Measurements from ENCODE around the gene SERP2. TPM values are rescaled to one million over a fixed set of nuclear protein-coding genes. Genes with fewer than 3 reads are reported as not detected.

SERP2 gene
- total and polyA plus RNA-seq, 2 of the 13 experiments (the other 11 are each of a cell fraction or from before 2014, with no cell fraction given): not detected

DNA sequence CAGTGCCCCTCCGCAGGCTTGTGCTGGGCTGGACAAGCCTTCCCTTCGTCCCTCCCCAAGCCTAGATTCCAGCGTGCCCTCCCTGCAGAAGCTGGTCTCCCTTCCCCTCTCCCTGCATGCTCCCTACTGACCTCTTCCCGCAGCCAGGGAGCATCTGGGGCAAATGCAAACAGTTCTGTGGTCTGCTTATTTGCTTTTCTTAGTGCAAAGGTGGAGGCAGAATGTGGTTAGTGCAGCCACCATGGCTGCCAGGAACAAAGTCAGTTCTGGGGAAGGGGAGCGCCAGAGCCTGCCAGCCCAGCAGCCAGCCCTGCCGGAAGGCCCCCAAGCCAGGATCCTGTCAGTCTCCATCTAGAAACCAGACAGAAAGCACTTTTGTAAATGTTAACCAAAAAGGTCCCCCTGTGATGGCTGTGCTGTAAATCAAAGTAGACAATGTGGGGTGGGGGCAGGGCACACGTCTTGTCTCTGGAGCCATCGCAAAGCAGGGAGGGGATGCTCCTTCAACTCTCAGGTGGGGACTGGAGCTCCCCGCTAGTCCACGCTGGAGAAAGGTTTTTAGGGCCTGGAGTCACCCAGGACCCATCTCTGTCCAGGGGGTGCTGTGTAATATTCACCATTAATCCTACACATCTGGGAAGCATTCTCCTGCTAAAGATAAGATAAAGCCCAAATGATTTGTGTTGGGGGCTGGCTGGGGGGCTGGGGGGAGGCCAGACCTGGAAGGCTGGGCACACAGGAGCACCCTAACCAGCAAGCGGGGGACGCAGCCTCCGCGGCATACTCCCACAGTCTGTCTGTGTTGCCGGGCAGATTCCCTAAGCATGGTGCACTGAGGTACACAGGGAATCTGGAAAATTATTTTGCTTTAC, 30.9 kb downstream of the SERP2 start (continued):
- TF ChIP-seq, protein P1, sequence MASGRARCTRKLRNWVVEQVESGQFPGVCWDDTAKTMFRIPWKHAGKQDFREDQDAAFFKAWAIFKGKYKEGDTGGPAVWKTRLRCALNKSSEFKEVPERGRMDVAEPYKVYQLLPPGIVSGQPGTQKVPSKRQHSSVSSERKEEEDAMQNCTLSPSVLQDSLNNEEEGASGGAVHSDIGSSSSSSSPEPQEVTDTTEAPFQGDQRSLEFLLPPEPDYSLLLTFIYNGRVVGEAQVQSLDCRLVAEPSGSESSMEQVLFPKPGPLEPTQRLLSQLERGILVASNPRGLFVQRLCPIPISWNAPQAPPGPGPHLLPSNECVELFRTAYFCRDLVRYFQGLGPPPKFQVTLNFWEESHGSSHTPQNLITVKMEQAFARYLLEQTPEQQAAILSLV (CRISPR knock-in tag; IDR thresholded peaks at IDR 0.05; ENCODE audit: borderline replicate concordance): 0 out of 2 replicates have a peak, but pooled peaks have one; percentile 50
- TF ChIP-seq, protein P2, sequence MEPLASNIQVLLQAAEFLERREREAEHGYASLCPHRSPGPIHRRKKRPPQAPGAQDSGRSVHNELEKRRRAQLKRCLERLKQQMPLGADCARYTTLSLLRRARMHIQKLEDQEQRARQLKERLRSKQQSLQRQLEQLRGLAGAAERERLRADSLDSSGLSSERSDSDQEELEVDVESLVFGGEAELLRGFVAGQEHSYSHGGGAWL (CRISPR knock-in tag; IDR thresholded peaks at IDR 0.05): peak; percentile 22; the same call in 1 of the 2 replicates
- TF ChIP-seq KLF13 (CRISPR knock-in tag; IDR thresholded peaks at IDR 0.05): no peak
- TF ChIP-seq TBX2 (CRISPR knock-in tag; IDR thresholded peaks at IDR 0.05; ENCODE audit: borderline replicate concordance): peak; percentile 62; the same call in 1 of the 2 replicates
- TF ChIP-seq ATF7-NPFF (CRISPR knock-in tag; IDR thresholded peaks at IDR 0.05; ENCODE audit: low read depth): peak; percentile 71; the same call in 1 of the 2 replicates
- TF ChIP-seq ZNF230 (CRISPR knock-in tag; IDR thresholded peaks at IDR 0.05): 0 out of 2 replicates have a peak, but pooled peaks have one; percentile 52
- TF ChIP-seq, protein P3, sequence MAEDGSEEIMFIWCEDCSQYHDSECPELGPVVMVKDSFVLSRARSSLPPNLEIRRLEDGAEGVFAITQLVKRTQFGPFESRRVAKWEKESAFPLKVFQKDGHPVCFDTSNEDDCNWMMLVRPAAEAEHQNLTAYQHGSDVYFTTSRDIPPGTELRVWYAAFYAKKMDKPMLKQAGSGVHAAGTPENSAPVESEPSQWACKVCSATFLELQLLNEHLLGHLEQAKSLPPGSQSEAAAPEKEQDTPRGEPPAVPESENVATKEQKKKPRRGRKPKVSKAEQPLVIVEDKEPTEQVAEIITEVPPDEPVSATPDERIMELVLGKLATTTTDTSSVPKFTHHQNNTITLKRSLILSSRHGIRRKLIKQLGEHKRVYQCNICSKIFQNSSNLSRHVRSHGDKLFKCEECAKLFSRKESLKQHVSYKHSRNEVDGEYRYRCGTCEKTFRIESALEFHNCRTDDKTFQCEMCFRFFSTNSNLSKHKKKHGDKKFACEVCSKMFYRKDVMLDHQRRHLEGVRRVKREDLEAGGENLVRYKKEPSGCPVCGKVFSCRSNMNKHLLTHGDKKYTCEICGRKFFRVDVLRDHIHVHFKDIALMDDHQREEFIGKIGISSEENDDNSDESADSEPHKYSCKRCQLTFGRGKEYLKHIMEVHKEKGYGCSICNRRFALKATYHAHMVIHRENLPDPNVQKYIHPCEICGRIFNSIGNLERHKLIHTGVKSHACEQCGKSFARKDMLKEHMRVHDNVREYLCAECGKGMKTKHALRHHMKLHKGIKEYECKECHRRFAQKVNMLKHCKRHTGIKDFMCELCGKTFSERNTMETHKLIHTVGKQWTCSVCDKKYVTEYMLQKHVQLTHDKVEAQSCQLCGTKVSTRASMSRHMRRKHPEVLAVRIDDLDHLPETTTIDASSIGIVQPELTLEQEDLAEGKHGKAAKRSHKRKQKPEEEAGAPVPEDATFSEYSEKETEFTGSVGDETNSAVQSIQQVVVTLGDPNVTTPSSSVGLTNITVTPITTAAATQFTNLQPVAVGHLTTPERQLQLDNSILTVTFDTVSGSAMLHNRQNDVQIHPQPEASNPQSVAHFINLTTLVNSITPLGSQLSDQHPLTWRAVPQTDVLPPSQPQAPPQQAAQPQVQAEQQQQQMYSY (CRISPR knock-in tag; IDR thresholded peaks at IDR 0.05): no peak
- TF ChIP-seq CC2D1A (CRISPR knock-in tag; IDR thresholded peaks at IDR 0.05): no peak
- TF ChIP-seq ZBTB8A (CRISPR knock-in tag; IDR thresholded peaks at IDR 0.05; ENCODE audit: borderline replicate concordance, low read depth): no peak
- TF ChIP-seq PRPF4 (IDR thresholded peaks at IDR 0.05; ENCODE audit: low read depth, low read length, poor library complexity, severe bottlenecking): peak; percentile 35
- no peak for TF ChIP-seq GPN1 (CRISPR knock-in tag; IDR thresholded peaks at IDR 0.05; ENCODE audit: borderline replicate concordance)
- no peak for TF ChIP-seq ZKSCAN5 (CRISPR knock-in tag; IDR thresholded peaks at IDR 0.05)
- no peak for TF ChIP-seq ZNF782 (CRISPR knock-in tag; IDR thresholded peaks at IDR 0.05; ENCODE audit: borderline replicate concordance)
- TF ChIP-seq TBP (CRISPR knock-in tag; IDR thresholded peaks at IDR 0.05): no peak
- TF ChIP-seq, protein P4, sequence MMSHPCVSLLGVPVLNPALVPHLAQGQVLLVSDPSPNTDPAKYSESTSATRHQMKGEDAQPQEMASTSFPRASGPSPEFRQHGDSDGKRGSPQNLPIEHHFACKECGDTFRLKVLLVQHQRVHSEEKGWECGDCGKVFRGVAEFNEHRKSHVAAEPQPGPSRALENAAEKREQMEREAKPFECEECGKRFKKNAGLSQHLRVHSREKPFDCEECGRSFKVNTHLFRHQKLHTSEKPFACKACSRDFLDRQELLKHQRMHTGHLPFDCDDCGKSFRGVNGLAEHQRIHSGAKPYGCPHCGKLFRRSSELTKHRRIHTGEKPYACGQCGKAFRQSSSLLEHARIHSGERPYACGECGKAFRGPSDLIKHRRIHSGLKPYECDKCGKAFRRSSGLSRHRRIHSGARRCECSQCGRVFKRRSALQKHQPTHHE (CRISPR knock-in tag; IDR thresholded peaks at IDR 0.05; ENCODE audit: borderline replicate concordance): peak; percentile 72; the same call in 1 of the 2 replicates
- TF ChIP-seq, protein P5, sequence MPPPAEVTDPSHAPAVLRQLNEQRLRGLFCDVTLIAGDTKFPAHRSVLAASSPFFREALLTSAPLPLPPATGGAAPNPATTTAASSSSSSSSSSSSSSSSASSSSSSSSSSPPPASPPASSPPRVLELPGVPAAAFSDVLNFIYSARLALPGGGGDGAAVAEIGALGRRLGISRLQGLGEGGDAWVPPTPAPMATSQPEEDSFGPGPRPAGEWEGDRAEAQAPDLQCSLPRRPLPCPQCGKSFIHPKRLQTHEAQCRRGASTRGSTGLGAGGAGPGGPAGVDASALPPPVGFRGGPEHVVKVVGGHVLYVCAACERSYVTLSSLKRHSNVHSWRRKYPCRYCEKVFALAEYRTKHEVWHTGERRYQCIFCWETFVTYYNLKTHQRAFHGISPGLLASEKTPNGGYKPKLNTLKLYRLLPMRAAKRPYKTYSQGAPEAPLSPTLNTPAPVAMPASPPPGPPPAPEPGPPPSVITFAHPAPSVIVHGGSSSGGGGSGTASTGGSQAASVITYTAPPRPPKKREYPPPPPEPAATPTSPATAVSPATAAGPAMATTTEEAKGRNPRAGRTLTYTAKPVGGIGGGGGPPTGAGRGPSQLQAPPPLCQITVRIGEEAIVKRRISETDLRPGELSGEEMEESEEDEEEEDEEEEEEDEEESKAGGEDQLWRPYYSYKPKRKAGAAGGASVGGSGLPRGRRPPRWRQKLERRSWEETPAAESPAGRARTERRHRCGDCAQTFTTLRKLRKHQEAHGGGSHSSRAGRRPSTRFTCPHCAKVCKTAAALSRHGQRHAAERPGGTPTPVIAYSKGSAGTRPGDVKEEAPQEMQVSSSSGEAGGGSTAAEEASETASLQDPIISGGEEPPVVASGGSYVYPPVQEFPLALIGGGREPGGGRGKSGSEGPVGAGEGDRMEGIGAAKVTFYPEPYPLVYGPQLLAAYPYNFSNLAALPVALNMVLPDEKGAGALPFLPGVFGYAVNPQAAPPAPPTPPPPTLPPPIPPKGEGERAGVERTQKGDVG (CRISPR knock-in tag; IDR thresholded peaks at IDR 0.05; ENCODE audit: borderline replicate concordance): peak; percentile 61; the same call in 1 of the 2 replicates
- TF ChIP-seq NRL (CRISPR knock-in tag; IDR thresholded peaks at IDR 0.05; ENCODE audit: borderline replicate concordance): no peak

Measured in HepG2 (cell line).